Muscle layer of colon (tissue), 2 donors: ENCODE data around the gene SGPP2.
A peak's percentile ranks its signal among the peaks of the same experiment; 100 is the strongest.
"Not testable (repeated sequence)": the region's sequence is repeated elsewhere in the genome, so short reads cannot be mapped to it uniquely, and the experiment has no call there.

Experiments
- H3K27ac ChIP-seq: one replicate; pipeline ENCODE4 v1.7.0; 2013; ENCODE audit warnings: low read depth, mild to moderate bottlenecking, low read length, moderate library complexity
- H3K27me3 ChIP-seq, 2 donors: one replicate each; pipeline ENCODE4 v1.7.0; 2013; ENCODE audit warnings: low read length in 2 of 2, mild to moderate bottlenecking in 2 of 2; ENCODE audit not compliant: insufficient read depth in 2 of 2, control insufficient read depth in 1 of 2
- H3K36me3 ChIP-seq: one replicate; pipeline ENCODE4 v1.7.0; 2013; ENCODE audit warnings: mild to moderate bottlenecking, low read length; ENCODE audit not compliant: insufficient read depth
- H3K4me1 ChIP-seq: one replicate; pipeline ENCODE4 v1.7.0; 2013; ENCODE audit warnings: mild to moderate bottlenecking, low read length; ENCODE audit not compliant: insufficient read depth
- H3K4me3 ChIP-seq, 2 donors: one replicate each; pipeline ENCODE4 v1.7.0; 2013; ENCODE audit warnings: low read length in 2 of 2, low read depth in 1 of 2, mild to moderate bottlenecking in 1 of 2, moderate library complexity in 1 of 2
- H3K9ac ChIP-seq: one replicate; pipeline ENCODE4 v1.7.0; 2013; ENCODE audit warnings: low read length
- H3K9me3 ChIP-seq: one replicate; pipeline ENCODE4 v1.7.0; 2013; ENCODE audit warnings: mild to moderate bottlenecking, low read length
- donor health status: abdominal sarcoma.
- donor health status: Adenocarcinoma of cecum.

SGPP2 gene

DNA sequence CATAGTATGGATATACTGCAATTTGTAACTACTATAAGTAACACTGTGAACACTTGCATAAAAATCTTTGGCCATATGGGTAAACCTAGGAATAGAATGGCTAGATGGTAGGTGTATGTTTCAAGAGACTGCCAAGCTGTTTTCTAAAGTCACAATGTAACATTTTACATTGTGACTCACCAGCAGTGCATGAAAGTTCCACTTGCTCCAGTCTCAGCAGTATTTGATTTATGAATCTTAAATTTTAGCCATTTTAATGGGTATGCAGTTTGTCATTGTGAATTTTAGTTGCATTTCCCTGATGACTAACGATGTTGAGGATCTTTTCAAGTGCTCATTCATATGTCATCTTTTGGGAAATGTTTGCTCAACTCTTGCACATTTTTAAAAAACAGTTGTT lies 145.5 kb downstream of the SGPP2 start:
- H3K36me3 ChIP-seq, result peaks cover 4% of the 10 kb centered on the region
- peak overlapping the region; percentile 22 for H3K27ac ChIP-seq
- no peaks in the 10 kb centered on the region for H3K9me3 ChIP-seq
- no peak overlapping the region for H3K4me3 ChIP-seq
- no peaks in the 10 kb centered on the region for H3K27me3 ChIP-seq
- no peak overlapping the region for H3K9ac ChIP-seq
- peaks cover 48% of the 10 kb centered on the region for H3K4me1 ChIP-seq

- Histone ChIP-seq H3K4me1 (peaks cover 57% of the 10 kb centered on the region), H3K9me3 (no peaks in the 10 kb centered on the region), H3K36me3 (peaks cover 4% of the 10 kb centered on the region), H3K27ac (peak overlapping the region; percentile 53), H3K27me3 (no peaks in the 10 kb centered on the region), H3K9ac (no peak overlapping the region), H3K4me3 (no peak overlapping the region)
Observed at GRCh38 chr2:222572264-222572721, 147.9 kb downstream of the SGPP2 start.

DNA sequence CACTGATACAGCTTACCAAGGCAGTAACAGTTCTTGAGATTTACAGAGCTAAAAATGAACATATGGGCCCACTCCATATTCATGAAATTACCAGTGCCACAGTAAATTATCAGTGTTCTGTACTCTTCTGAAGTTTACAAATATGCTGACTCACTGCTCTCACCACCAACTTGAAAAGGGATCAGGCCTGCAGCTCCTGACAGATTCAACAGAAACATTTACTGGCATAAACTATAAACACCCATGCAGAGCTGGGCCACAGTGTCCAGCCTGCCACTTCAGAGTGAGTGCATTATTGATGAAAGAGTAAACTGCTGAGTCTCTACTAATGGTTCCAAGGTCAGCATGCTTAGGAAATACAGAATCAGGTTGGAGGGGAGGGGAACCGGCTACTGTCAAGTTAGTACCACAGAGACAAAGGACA lies 148.4 kb downstream of the SGPP2 start:
- H3K9me3 ChIP-seq, result no peaks in the 10 kb centered on the region
- peaks cover 57% of the 10 kb centered on the region for H3K4me1 ChIP-seq
- H3K4me3 ChIP-seq, result no peak overlapping the region
- peak overlapping the region; percentile 53 for H3K27ac ChIP-seq
- no peak overlapping the region for H3K9ac ChIP-seq
- no peaks in the 10 kb centered on the region for H3K27me3 ChIP-seq
- peaks cover 4% of the 10 kb centered on the region for H3K36me3 ChIP-seq

DNA sequence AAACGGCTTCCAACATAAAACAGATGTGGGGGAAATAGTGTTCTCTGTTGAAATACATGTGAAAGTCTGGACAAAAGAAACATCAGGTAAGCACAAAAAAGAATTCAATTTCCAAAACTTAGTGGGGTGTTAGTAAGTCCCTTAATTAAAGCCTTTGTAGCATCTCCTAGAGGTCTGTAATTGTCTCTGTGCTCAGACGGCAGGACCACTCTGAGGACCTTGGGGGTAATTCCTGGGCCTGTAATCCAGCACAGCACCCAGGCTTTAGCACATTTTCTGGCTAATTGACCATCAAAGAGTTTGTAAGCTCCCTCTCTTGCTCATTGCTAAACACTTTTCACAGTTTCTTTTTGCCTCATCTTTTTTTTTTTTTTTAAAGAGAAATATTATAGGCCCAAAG lies 151.3 kb downstream of the SGPP2 start:
- Histone ChIP-seq H3K9me3 (no peaks in the 10 kb centered on the region), H3K27ac (no peak overlapping the region), H3K36me3 (peaks cover 4% of the 10 kb centered on the region), H3K4me3 (no peak overlapping the region), H3K9ac (no peak overlapping the region), H3K4me1 (peaks cover 38% of the 10 kb centered on the region), H3K27me3 (no peaks in the 10 kb centered on the region)

DNA sequence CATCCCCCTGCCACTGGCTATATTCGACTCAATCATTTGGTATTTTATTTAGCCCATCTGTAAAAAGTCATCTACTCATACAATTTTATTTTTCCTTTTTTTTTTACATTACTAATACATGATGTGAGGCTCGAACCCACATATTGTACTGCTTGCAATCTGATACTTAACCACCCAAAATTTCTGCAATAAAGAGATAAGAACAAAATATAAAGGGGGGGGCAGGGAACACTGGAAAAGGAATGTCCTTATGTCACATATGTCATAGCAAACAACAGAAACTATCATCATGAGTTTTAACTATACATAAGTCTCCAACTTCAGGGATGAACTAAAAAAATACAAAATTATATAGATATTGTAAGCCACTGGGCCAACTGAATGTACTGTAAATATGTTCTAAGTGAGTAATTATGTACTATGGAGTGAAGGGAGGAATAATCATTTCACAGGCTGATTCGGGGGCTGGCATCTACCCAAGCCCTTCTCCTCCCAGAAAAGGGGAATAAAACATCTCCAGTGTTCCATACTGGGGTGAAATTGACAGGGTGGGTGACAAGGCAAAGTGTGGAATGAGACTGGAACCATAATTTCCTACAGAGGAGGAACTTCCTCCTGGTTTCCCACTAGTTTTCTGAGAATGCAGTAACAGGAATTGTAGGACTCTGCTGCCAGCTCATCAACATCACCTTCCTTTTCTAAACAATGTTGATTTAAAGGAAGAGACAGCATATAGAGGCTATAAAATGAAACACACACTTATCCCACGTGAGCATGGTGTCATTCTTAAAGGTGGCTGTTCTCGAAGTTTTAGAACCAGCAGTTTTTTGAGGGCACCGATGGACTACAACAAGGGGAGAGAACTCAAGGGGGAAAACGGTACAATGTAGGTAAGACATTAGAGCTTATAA lies 152.1 kb downstream of the SGPP2 start:
- Histone ChIP-seq H3K27ac (no peak overlapping the region), H3K36me3 (no peaks in the 10 kb centered on the region), H3K4me3 (no peak overlapping the region), H3K4me1 (peaks cover 38% of the 10 kb centered on the region), H3K9ac (no peak overlapping the region), H3K27me3 (no peaks in the 10 kb centered on the region), H3K9me3 (no peaks in the 10 kb centered on the region)

DNA sequence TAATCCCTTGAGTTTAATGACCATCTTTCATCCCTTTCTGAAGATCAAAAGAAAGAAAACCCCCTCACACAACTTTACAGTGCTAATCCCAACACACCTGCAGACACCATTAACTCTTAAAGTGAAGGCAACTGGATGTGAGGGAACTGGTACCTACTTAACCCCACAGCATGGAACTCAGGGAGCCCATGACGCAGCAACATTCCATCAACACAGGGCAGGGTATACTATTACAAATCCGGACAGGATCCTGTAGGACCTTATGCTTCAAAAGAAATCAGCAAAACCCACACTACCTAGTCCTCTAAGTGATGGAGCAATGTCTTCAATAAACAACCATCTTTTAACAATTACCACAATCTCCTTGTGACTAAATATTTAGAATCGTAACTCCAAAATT lies 153.0 kb downstream of the SGPP2 start:
- Histone ChIP-seq H3K9ac (no peak overlapping the region), H3K36me3 (no peaks in the 10 kb centered on the region), H3K4me1 (peaks cover 29% of the 10 kb centered on the region), H3K27ac (no peak overlapping the region), H3K9me3 (no peaks in the 10 kb centered on the region), H3K27me3 (no peaks in the 10 kb centered on the region), H3K4me3 (no peak overlapping the region)

GRCh38 chr2:222582928-222583327 lies 158.6 kb downstream of the SGPP2 start:
- Histone ChIP-seq H3K4me3 (no peak overlapping the region), H3K27me3 (no peaks in the 10 kb centered on the region), H3K36me3 (no peaks in the 10 kb centered on the region), H3K9ac (no peak overlapping the region), H3K9me3 (no peaks in the 10 kb centered on the region), H3K27ac (no peak overlapping the region), H3K4me1 (no peaks in the 10 kb centered on the region)

GRCh38 chr2:222584589-222584988 lies 160.2 kb downstream of the SGPP2 start:
- H3K36me3 ChIP-seq, H3K4me3 ChIP-seq, H3K9me3 ChIP-seq, H3K4me1 ChIP-seq, H3K27ac ChIP-seq, H3K9ac ChIP-seq, H3K27me3 ChIP-seq: not testable (repeated sequence)

DNA sequence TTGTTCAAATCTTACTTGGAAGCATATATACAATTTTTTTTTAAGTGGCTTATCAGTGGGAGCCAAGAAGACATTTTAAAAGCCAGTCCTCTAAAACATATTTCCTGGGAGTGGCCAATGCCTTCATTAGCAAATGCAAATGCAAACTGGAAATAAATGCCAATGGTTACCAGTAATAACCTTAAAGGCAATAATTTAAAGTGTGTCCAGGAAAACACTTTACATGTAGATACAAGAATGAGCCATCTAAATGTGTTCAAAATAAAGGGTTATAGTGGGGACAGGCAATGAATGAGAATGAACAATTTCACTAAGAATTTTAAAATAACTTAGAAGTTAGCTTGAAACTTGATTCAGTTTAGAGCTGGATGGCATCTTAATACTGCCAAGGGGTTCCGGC lies 167.3 kb downstream of the SGPP2 start:
- Histone ChIP-seq H3K4me1 (peaks cover 4% of the 10 kb centered on the region), H3K27me3 (no peaks in the 10 kb centered on the region), H3K27ac (no peak overlapping the region), H3K36me3 (peaks cover 7% of the 10 kb centered on the region), H3K9me3 (no peaks in the 10 kb centered on the region), H3K4me3 (no peak overlapping the region), H3K9ac (no peak overlapping the region)

- no peaks in the 10 kb centered on the region for H3K27me3 ChIP-seq
- peaks cover 4% of the 10 kb centered on the region for H3K4me1 ChIP-seq
- no peak overlapping the region for H3K9ac ChIP-seq
- H3K4me3 ChIP-seq, result no peak overlapping the region
- H3K36me3 ChIP-seq, result peaks cover 7% of the 10 kb centered on the region
- no peak overlapping the region for H3K27ac ChIP-seq
- no peaks in the 10 kb centered on the region for H3K9me3 ChIP-seq
Observed at GRCh38 chr2:222592176-222592575, 167.8 kb downstream of the SGPP2 start.

DNA sequence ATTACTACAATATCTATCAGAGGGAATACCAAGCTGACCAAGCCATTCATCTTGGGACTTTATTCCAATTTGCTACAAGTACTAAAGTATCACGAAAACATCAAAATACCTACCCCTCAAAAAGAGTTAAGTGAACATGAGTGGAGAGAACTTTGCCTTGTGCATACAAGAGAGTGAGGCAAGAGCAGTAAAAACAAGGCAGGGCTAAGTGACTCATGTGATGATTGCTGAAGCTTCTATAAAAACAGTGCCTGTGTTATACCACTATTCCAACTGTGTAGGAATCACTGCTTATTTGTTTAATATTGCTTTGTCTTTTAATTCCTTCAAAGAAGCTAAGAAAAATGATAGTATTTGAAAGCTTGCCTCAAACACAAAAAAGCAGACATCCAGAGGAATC lies 170.3 kb downstream of the SGPP2 start:
- H3K27me3 ChIP-seq, result no peaks in the 10 kb centered on the region
- no peak overlapping the region for H3K9ac ChIP-seq
- peaks cover 17% of the 10 kb centered on the region for H3K4me1 ChIP-seq
- peaks cover 7% of the 10 kb centered on the region for H3K36me3 ChIP-seq
- H3K27ac ChIP-seq, result no peak overlapping the region
- H3K9me3 ChIP-seq, result no peaks in the 10 kb centered on the region
- no peak overlapping the region for H3K4me3 ChIP-seq

DNA sequence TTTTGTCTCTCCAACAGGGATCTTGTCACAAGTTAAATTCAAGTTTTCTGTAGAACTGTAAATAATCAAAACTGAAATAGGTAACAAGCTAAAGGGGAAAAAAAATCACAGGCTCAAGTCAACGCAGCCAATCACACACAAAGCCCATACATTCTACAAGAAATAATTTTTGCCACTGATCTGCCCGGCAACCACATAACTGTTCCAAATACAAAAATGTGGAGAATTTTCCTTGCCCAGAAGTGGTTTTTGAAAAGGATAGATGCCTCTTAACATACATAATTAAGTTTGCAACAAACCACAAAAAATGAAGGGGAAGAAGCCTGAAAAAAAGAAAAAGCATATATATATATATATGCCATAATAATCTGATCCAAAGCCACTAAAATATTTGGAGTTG lies 171.2 kb downstream of the SGPP2 start:
- peaks cover 7% of the 10 kb centered on the region for H3K36me3 ChIP-seq
- no peaks in the 10 kb centered on the region for H3K27me3 ChIP-seq
- H3K4me3 ChIP-seq, result no peak overlapping the region
- peaks cover 17% of the 10 kb centered on the region for H3K4me1 ChIP-seq
- H3K27ac ChIP-seq, result no peak overlapping the region
- H3K9me3 ChIP-seq, result no peaks in the 10 kb centered on the region
- H3K9ac ChIP-seq, result no peak overlapping the region
